GM20000 (cell line): ENCODE data around the gene FOXP1.

Experiments
- DNase-seq: peaks from one replicate; pipeline ENCODE4 v3.0.0; 2012; ENCODE audit warnings: low spot score
- TF ChIP-seq, protein P1 (sequence below): IDR thresholded peaks from 2 replicates; pipeline ENCODE4 v1.5.1; 2012; ENCODE audit warnings: mild to moderate bottlenecking, control low read depth; ENCODE audit errors: extremely low read depth, missing control alignments

FOXP1 gene

DNA sequence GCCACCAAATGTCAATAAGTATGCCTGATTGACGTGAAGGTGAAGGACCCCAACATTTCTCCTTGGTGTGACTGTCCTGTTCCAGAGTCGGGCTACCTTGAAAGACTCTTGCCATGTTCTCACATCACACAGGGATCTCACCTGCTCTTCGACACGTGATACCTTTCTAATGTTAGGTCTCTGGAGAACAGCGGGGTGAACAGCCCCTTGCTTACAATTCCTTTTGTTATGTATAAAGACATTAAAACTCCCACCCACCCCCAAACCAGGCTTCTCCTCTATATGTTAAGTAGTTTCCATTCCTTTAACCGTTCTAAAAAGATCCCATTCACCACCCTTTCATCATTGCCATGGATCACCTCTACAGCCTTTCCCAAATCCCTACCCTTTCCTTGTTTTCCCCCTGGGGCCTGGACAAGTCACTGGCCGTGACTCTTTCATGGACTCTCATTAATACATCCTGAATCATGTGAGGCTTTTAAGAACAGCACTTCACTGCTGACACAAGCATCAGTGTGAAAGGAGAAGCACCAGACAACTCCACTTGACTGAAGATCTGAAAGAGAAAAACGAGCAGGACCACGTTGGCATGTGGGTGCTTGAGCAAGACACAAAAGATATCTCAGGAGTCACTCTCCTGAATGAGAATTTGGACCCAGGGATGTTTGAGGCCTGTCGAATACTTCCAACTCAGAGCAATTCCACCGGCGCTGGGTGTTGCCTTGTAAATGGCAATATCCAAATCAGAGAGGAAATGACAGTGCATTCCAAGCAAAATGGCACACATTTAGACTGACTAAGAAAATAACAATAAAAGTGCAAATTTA lies 115.0 kb downstream of the FOXP1 start:
- TF ChIP-seq, protein P1, sequence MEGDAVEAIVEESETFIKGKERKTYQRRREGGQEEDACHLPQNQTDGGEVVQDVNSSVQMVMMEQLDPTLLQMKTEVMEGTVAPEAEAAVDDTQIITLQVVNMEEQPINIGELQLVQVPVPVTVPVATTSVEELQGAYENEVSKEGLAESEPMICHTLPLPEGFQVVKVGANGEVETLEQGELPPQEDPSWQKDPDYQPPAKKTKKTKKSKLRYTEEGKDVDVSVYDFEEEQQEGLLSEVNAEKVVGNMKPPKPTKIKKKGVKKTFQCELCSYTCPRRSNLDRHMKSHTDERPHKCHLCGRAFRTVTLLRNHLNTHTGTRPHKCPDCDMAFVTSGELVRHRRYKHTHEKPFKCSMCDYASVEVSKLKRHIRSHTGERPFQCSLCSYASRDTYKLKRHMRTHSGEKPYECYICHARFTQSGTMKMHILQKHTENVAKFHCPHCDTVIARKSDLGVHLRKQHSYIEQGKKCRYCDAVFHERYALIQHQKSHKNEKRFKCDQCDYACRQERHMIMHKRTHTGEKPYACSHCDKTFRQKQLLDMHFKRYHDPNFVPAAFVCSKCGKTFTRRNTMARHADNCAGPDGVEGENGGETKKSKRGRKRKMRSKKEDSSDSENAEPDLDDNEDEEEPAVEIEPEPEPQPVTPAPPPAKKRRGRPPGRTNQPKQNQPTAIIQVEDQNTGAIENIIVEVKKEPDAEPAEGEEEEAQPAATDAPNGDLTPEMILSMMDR: no peak

DNA sequence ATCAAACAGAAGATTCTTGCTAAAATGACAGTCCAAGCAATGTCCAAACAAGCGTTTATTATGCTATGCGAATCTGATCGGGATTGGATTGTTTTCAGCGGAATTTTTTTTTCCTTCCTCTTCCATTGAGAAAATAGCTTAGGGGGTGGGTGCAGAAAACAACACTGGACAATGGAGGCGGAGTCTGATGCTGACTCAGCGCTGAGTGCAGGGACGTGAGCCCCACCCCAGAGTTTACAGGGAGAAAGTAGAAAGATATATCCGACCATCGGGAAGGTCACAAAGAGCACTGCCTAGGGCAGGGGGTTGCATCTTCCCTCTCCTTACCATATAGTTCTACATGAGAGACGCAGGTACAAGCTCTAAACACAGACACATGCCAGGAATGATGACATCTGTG lies 117.0 kb downstream of the FOXP1 start:
- TF ChIP-seq, protein P1: no peak
- DNase-seq: no peak

More for the DNA sequence above, 115.0 kb downstream of the FOXP1 start:
- DNase-seq: no peak

DNA sequence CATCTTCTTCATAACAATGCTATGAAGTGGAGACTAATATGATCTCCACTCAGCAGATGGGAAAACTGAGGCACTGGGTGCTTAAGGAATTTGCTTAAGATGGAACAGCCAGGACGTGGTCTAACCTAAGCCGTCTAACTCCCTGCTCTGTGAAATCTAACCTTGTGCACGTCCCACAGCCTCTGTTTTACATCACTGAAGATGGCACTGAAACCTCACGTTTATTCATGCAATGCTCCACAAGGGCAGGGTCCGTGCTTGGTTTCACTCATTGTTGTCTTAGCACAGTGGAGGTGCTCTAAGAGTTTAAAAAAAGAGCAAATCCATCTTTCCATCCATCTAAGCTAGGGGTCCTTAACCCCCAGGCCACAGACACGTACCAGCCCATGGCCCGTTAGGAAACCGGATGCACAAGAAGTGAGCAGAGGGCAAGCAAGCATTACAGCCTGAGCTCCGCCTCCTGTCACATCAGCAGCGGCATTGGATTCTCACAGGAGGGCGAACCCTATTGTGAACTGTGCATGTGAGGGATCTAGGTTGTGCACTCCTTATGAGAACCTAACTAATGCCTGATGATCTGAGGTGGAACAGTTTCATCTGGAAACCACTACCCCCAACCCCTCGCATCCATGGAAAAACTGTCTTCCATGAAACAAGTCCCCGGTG lies 118.0 kb downstream of the FOXP1 start:
- TF ChIP-seq, protein P1: no peak

DNA sequence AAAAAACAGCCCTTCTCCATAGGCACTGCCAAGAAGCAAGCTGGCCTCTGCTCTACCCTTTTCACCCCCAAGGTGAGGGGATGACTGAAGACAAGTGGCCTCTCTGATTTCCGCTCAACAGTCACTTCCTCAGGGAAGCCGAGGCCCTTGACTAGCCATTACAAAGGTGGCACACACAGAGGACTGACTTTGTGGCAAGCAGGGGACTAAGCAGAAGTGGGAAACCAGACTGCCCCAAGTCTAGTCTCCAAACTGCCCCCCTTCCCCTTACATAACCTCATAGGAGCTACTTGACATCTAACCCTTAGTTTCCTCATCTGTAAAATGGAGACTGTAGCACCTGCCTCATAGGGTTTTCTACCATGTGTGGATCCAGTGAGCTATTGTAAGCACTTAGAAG lies 118.9 kb downstream of the FOXP1 start:
- TF ChIP-seq, protein P1: no peak
- no peak for DNase-seq

More for the DNA sequence above, 118.0 kb downstream of the FOXP1 start:
- DNase-seq: no peak

DNA sequence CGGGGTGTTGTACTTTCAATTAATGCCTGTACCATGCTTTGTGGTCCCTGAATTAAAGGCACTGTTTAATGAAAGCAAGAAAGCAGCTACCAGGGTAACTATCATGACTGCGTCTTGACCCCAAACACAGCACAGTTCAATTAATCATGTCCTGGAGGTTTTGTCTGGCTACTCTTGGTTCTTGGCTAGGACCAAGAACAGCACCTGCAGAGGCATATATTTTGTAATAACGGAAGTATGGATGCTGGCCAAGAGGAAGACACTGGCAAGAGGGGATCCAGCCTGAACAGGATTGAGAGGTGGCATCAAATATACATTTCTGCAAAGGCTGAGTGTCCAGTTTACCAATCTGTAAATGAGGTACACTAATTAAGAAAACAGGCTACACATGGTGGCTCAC lies 119.9 kb downstream of the FOXP1 start:
- no peak for DNase-seq
- TF ChIP-seq, protein P1: no peak

DNA sequence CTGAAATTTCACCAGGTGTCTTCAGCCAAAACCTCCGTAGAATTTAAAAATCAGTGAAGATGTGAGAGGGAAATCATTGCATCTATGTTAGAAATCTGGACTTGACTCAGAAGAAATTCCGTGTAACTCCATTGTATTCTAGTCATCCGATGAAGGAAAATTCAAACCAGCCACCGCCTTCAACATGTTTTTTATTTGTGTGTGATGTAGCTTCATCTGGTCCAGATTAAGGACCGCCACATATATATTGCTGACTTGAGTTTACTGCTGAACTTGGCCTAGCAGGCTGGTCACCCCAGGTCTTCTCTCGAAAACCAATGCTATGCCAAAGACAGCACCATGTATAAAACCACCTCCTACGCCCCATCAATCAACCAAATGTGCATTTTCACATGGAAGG lies 120.9 kb downstream of the FOXP1 start:
- DNase-seq: no peak

More for the DNA sequence above, 120.9 kb downstream of the FOXP1 start:
- TF ChIP-seq, protein P1: no peak
